Endothelial cell of umbilical vein (primary cell): Measurements from ENCODE around the gene NTF3. TPM values are rescaled to one million over a fixed set of nuclear protein-coding genes. Genes with fewer than 3 reads are reported as not detected.

Experiments used
- BruUV-seq: library from RNA; stranded (reverse); fragments of 400-500 nt; replicated peaks from 2 replicates; lab custom pipeline; 2021; lab: Mats Ljungman, UMichigan
- CTCF ChIA-PET: fragments of 300-600, 350-600 bp; sonication (Branson Sonifier 250); formaldehyde crosslinking; loops from one replicate; lab custom pipeline; 2021; ENCODE audit warnings: antibody characterized with exemption, inconsistent platforms; lab: Charles Lee
- POLR2A ChIA-PET: fragments of 300-600, 350-600 bp; sonication (Branson Sonifier 250); formaldehyde crosslinking; loops from one replicate; lab custom pipeline; 2021; ENCODE audit warnings: antibody characterized with exemption, inconsistent platforms; lab: Charles Lee
- DNase-seq: peaks from one replicate; pipeline ENCODE4 v3.0.0-alpha.2; 2011; ENCODE audit warnings: low read depth, low spot score
- FAIRE-seq: peaks from 2 replicates; lab custom pipeline; 2011; peaks lifted over from hg19 to GRCh38; lab: Jason Lieb, UNC
- H2AFZ ChIP-seq: 2 replicates; pipeline ENCODE4 v1.6.0; 2012; ENCODE audit warnings: low read depth, low read length, control low read depth, inconsistent platforms
- H3K27ac ChIP-seq: 2 replicates; pipeline ENCODE4 v1.5.1; 2011; ENCODE audit warnings: low read depth, mild to moderate bottlenecking, control low read depth, low read length, moderate library complexity; ENCODE audit not compliant: insufficient read depth
- H3K27me3 ChIP-seq, 2 experiments: 2 replicates each; pipeline versions ENCODE4 v1.6.0 to v1.6.1; 2011; ENCODE audit warnings: low read length in 2 of 2, mixed read lengths in 1 of 2; ENCODE audit not compliant: control insufficient read depth in 2 of 2, insufficient read depth in 2 of 2
- H3K36me3 ChIP-seq, 2 experiments: 2 replicates in 1 of 2; 3 replicates in 1 of 2; pipeline ENCODE4 v1.5.1; 2011; ENCODE audit warnings: low read length in 2 of 2, mild to moderate bottlenecking in 1 of 2, moderate library complexity in 1 of 2; ENCODE audit not compliant: control insufficient read depth in 2 of 2, insufficient read depth in 2 of 2; ENCODE audit errors: extremely low read depth in 1 of 2
- H3K4me1 ChIP-seq: 3 replicates; pipeline ENCODE4 v1.5.1; 2011; ENCODE audit warnings: mild to moderate bottlenecking, low read length; ENCODE audit not compliant: control insufficient read depth, insufficient read depth; ENCODE audit errors: extremely low read depth
- H3K4me2 ChIP-seq: 2 replicates; pipeline ENCODE4 v1.6.1; 2011; ENCODE audit warnings: low read length, control low read depth, mixed read lengths; ENCODE audit not compliant: insufficient read depth
- H3K4me3 ChIP-seq, 3 experiments: fragments of 200-600 bp in 1 of 3; sonication (generic), shearing (Covaris generic) in 1 of 3; replicated peaks in 1 of 3; 2 replicates each; pipeline ENCODE4 v1.5.1; 2011 to 2016; ENCODE audit warnings: control low read depth in 3 of 3, low read length in 3 of 3, mild to moderate bottlenecking in 2 of 3, inconsistent platforms in 1 of 3, low read depth in 1 of 3, moderate library complexity in 1 of 3; ENCODE audit not compliant: insufficient read depth in 1 of 3
- H3K79me2 ChIP-seq: 2 replicates; pipeline ENCODE4 v1.6.0; 2012; ENCODE audit warnings: low read length, inconsistent platforms; ENCODE audit not compliant: control insufficient read depth, insufficient read depth
- H3K9ac ChIP-seq: replicated peaks from 2 replicates; pipeline ENCODE3; 2011; ENCODE audit warnings: low read length, control low read depth; ENCODE audit not compliant: insufficient read depth; ENCODE audit errors: extremely low read depth
- H3K9me1 ChIP-seq: replicated peaks from 3 replicates; pipeline ENCODE4 v1.6.0; 2011; ENCODE audit warnings: mild to moderate bottlenecking, low read length; ENCODE audit not compliant: control insufficient read depth, insufficient read depth; ENCODE audit errors: extremely low read depth
- H3K9me3 ChIP-seq: replicated peaks from 2 replicates; pipeline ENCODE4 v1.5.1; 2012; ENCODE audit warnings: low read length, inconsistent platforms; ENCODE audit not compliant: control insufficient read depth, insufficient read depth
- H4K20me1 ChIP-seq: replicated peaks from 2 replicates; pipeline ENCODE3; 2011; ENCODE audit warnings: mild to moderate bottlenecking, low read length; ENCODE audit not compliant: control insufficient read depth, insufficient read depth; ENCODE audit errors: extremely low read depth
- CTCF ChIP-seq, 2 donors: IDR thresholded peaks; 1 replicate in 1 of 2; 2 replicates in 1 of 2; pipeline ENCODE4 v1.5.1; 2011; ENCODE audit warnings: low read length in 2 of 2, mild to moderate bottlenecking in 2 of 2, moderate library complexity in 2 of 2, control low read depth in 1 of 2, inconsistent platforms in 1 of 2, low read depth in 1 of 2; ENCODE audit not compliant: insufficient read depth in 1 of 2; ENCODE audit errors: extremely low read depth in 1 of 2
- EZH2 ChIP-seq: IDR thresholded peaks from 2 replicates; pipeline ENCODE4 v1.6.1; 2012; ENCODE audit warnings: borderline replicate concordance, low read depth, mild to moderate bottlenecking, moderate library complexity, low read length, inconsistent platforms; ENCODE audit not compliant: severe bottlenecking
- FOS ChIP-seq: IDR thresholded peaks from 2 replicates; pipeline ENCODE4 v1.6.1; 2011; ENCODE audit warnings: mild to moderate bottlenecking, low read length, moderate library complexity, borderline replicate concordance; ENCODE audit not compliant: insufficient read depth
- GATA2 ChIP-seq: IDR thresholded peaks from 2 replicates; pipeline ENCODE4 v1.7.0; 2011; ENCODE audit warnings: low read depth, mild to moderate bottlenecking, moderate library complexity, mixed read lengths, low read length; ENCODE audit not compliant: insufficient read length, insufficient read depth
- JUN ChIP-seq: IDR thresholded peaks from 2 replicates; pipeline ENCODE4 v1.6.1; 2011; ENCODE audit warnings: borderline replicate concordance, low read depth; ENCODE audit not compliant: insufficient read length, insufficient read depth
- MAX ChIP-seq: IDR thresholded peaks from 2 replicates; pipeline ENCODE4 v1.6.1; 2011; ENCODE audit not compliant: insufficient read depth, insufficient read length
- MYC ChIP-seq: IDR thresholded peaks from one replicate; pipeline ENCODE4 v1.6.1; 2011; ENCODE audit warnings: mild to moderate bottlenecking, low read depth, low read length
- POLR2A ChIP-seq: IDR thresholded peaks from 2 replicates; pipeline ENCODE4 v1.6.1; 2012; ENCODE audit warnings: low read depth, mild to moderate bottlenecking, control low read depth, low read length
- POLR2AphosphoS5 ChIP-seq: IDR thresholded peaks from 2 replicates; pipeline ENCODE4 v1.6.1; 2012; ENCODE audit warnings: low read depth, mild to moderate bottlenecking, control low read depth, low read length, moderate library complexity; ENCODE audit not compliant: insufficient read depth
- dilution Hi-C: fragments of 300-500 bp; cut with MboI; formaldehyde crosslinking; loops from one replicate; pipeline ENCODE4 v1.15.0; 2019; ENCODE audit warnings: low sequenced_read_pairs; ENCODE audit not compliant: extremely low pct_ligation_motif_present
- intact Hi-C: fragments of 100-400 bp; cut with micrococcal nuclease; formaldehyde crosslinking; loops from one replicate; pipeline ENCODE4 v1.10.0; 2022
- polyA plus RNA-seq, 4 experiments: library from polyadenylated mRNA; depleted of rRNA in 3 of 4; stranded (reverse) in 3 of 4; unstranded in 1 of 4; fragments of >200 nt; gene quantifications; 2 replicates each; pipeline versions ENCODE4 v1.2.1 to v1.2.3, GENCODE V29; 2011 to 2012; ENCODE audit warnings: missing spikeins in 1 of 4
- total RNA-seq: library from RNA; stranded (reverse); gene quantifications from 2 replicates; pipeline ENCODE4 v1.2.3, GENCODE V29; 2021

NTF3 gene
- total and polyA plus RNA-seq, 2 donors (not counting 3 experiments of a cell fraction or from before 2014, with no cell fraction given): not detected

- H3K36me3 ChIP-seq: no peaks in the 10 kb centered on the region
- dilution Hi-C loops: no loop called here
- no TSS peak for BruUV-seq
- no peaks in the 10 kb centered on the region for H3K9me1 ChIP-seq
- H3K79me2 ChIP-seq: no peaks in the 10 kb centered on the region
- no peak overlapping the region for H3K9ac ChIP-seq
- H3K4me3 ChIP-seq: no peak overlapping the region
- ChIA-PET POLR2A (no interaction called here), CTCF (interaction anchor here (1.3 kb wide), 1 partner anchor 30 kb away, joined by 3 read pairs; no protein-coding TSS in a partner anchor)
- H3K27me3 ChIP-seq: peaks cover 10 to 24% of the 10 kb centered on the region in 2 experiments
- FAIRE-seq: no peak
- no peak overlapping the region for H3K4me2 ChIP-seq
- H2AFZ ChIP-seq: no peak overlapping the region
- H3K27ac ChIP-seq: no peak overlapping the region
- intact Hi-C loops: no loop called here
- TF ChIP-seq EZH2 (no peak), GATA2 (no peak), POLR2A (no peak), POLR2AphosphoS5 (no peak), CTCF (IDR thresholded peaks at IDR 0.05; ENCODE audit: extremely low read depth in 1 of 2, insufficient read depth in 1 of 2, low read depth in 1 of 2, low read length in 2 of 2) (no peak), MYC (no peak), MAX (no peak), FOS (no peak), JUN (no peak)
- H3K9me3 ChIP-seq: no peaks in the 10 kb centered on the region
- DNase-seq: no peak
- no peaks in the 10 kb centered on the region for H3K4me1 ChIP-seq
- no peaks in the 10 kb centered on the region for H4K20me1 ChIP-seq
Measured at GRCh38 chr12:5480938-5481303, 49.0 kb downstream of the NTF3 start.
